Neural progenitor cell (in vitro differentiated cells): ENCODE results near the gene HUWE1.

Experiments used
- EZH2 ChIP-seq: fragments of 200-600 bp; sonication (generic); IDR thresholded peaks from 2 replicates; pipeline ENCODE4 v1.6.1; 2017; ENCODE audit warnings: antibody characterized with exemption, mild to moderate bottlenecking, moderate library complexity
- EZH2phosphoT487 ChIP-seq: fragments of 200-600 bp; sonication (generic); IDR thresholded peaks from 2 replicates; pipeline ENCODE4 v1.6.1; 2017; ENCODE audit warnings: antibody characterized with exemption
- TF ChIP-seq, protein P1 (sequence below): fragments of 200-600 bp; sonication (generic); IDR thresholded peaks from 2 replicates; pipeline ENCODE4 v1.5.1; 2017; ENCODE audit warnings: antibody characterized with exemption, mild to moderate bottlenecking

DNA sequence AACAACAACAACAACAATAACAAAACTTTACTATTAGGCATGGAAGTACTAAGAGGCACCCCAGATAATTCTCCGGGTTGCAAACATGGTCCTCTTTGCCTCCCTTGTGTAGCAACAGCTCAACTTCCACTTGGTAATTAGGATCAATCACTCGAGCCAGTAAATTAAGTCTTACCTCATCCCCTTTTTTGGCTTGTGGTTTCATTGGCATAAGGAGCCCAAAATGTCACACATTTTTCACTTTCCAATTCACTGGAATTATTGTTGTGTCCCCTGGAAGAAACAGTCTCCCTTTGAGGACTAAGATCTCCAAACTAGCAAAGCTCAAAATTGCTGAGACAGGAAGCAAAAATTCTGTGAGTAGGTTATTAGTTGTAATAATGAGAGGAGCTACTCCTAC, 203.1 kb downstream of the HUWE1 start:
- TF ChIP-seq, protein P1, sequence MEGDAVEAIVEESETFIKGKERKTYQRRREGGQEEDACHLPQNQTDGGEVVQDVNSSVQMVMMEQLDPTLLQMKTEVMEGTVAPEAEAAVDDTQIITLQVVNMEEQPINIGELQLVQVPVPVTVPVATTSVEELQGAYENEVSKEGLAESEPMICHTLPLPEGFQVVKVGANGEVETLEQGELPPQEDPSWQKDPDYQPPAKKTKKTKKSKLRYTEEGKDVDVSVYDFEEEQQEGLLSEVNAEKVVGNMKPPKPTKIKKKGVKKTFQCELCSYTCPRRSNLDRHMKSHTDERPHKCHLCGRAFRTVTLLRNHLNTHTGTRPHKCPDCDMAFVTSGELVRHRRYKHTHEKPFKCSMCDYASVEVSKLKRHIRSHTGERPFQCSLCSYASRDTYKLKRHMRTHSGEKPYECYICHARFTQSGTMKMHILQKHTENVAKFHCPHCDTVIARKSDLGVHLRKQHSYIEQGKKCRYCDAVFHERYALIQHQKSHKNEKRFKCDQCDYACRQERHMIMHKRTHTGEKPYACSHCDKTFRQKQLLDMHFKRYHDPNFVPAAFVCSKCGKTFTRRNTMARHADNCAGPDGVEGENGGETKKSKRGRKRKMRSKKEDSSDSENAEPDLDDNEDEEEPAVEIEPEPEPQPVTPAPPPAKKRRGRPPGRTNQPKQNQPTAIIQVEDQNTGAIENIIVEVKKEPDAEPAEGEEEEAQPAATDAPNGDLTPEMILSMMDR = no peak
- no peak for TF ChIP-seq EZH2phosphoT487
- no peak for TF ChIP-seq EZH2
